Measurements from ENCODE around the gene FBXW8.

The FBXW8 gene

DNA sequence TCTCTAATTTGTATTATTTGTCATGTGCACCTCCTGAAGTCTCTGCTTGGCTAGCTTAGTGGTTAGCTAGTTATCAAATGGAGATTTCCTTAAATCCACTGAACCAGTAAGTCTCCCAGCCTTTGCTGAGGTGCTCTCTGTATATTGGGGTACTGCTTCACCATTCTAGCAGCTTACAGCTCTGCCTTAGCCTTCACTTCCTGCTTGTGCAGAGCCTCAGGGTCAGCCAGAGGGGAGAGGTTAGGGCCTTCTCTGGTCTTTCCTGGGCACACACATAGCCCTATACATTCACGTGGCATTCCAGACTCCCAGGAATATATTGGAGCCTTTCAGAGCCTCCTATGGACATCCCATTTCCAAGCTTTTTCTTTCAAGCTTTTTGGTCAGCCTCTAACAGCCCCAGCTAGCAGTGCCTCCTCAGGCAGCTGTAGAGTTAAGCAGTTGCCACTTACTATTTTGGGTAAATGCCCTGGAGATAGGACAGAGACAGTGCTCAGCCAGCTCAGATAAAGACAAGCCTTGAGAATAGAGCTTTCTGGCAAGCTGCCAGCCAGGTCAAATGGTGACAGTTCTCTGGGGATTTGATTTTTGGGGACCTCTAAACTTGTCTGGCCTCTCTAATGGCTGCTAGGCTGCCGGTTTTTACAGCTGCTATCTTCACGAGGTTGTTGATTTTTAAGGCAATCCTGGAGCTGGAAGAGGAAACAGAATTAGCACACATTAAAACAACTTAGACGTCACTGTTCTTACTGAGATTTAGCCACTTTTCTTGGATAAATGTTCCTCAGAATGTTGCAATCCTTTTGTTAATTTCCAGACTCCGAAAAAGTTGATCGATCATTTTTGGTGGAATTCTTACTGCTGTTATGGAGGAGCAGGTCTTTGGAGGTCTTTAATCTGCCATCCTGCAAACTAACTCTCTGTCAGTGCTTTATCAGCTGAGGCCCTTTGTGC lies 32.9 kb downstream of the FBXW8 start:
- peaks cover 5% of the 10 kb centered on the region for H3K36me3 ChIP-seq (ENCODE audit: insufficient read depth, low read length)
- H3K4me1 ChIP-seq (ENCODE audit: insufficient read depth, low read length), result no peaks in the 10 kb centered on the region
- peaks cover 5% of the 10 kb centered on the region for H3K9me3 ChIP-seq (ENCODE audit: control insufficient read depth, insufficient read depth, low read length)
- H3K9ac ChIP-seq (ENCODE audit: low read depth, low read length), result no peak overlapping the region

DNA sequence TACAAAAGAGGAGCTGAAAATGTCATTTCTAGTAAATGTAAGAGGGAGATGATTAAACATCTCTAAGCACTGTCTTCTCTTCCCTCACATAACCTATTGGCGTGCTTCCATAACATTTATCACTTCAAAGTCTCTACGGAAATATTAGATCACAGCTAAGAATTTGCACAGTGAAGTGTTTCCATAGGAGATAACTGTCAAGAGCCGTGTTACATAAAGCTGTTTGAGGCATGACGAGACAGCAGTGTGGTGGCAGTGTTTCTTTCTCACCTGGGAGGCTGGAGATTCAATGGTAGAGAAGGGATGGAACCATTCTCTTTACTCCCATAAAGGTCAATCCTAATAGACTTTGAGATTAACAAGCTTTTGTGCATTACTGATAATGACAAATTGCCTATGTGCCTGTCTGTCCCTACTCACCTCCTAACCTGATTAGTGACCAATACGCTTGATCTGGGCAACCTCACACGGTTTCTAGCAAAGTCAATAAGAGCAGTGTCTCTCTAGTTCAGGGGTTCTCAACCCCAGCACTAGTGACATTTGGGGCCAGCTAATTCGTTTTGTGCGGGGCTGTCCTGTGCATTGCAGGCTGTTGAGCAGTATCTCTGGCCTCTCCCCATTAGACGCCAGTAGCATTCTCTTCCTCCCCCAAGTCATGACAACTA lies 35.3 kb downstream of the FBXW8 start:
- peaks cover 8% of the 10 kb centered on the region for H3K36me3 ChIP-seq (ENCODE audit: insufficient read depth, low read length)
- H3K4me1 ChIP-seq (ENCODE audit: insufficient read depth, low read length), result no peaks in the 10 kb centered on the region
- peaks cover 5% of the 10 kb centered on the region for H3K9me3 ChIP-seq (ENCODE audit: control insufficient read depth, insufficient read depth, low read length)
- H3K9ac ChIP-seq (ENCODE audit: low read depth, low read length), result no peak overlapping the region

DNA sequence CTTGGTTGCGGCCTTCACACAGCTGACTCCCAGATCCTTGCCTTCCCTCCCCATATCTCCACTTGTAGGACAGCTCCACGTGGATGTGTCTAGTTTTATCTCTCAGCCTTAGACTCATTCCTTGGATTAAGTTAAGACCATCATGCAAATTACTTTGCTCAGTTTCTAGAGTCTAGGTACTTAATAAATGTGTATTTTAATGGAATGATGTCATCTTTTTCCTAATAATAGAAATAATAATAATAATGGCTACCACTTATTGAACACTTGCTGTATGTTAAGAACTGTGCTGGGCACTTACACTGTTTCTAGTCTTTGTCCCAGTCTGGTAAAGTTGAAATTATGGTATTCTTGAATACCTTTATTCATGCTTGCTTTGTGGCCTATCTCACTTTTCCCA lies 37.5 kb downstream of the FBXW8 start:
- no peak overlapping the region for H3K9ac ChIP-seq (ENCODE audit: low read depth, low read length)
- H3K4me1 ChIP-seq (ENCODE audit: insufficient read depth, low read length), result no peaks in the 10 kb centered on the region
- peaks cover 8% of the 10 kb centered on the region for H3K36me3 ChIP-seq (ENCODE audit: insufficient read depth, low read length)
- peaks cover 4% of the 10 kb centered on the region for H3K9me3 ChIP-seq (ENCODE audit: control insufficient read depth, insufficient read depth, low read length)

DNA sequence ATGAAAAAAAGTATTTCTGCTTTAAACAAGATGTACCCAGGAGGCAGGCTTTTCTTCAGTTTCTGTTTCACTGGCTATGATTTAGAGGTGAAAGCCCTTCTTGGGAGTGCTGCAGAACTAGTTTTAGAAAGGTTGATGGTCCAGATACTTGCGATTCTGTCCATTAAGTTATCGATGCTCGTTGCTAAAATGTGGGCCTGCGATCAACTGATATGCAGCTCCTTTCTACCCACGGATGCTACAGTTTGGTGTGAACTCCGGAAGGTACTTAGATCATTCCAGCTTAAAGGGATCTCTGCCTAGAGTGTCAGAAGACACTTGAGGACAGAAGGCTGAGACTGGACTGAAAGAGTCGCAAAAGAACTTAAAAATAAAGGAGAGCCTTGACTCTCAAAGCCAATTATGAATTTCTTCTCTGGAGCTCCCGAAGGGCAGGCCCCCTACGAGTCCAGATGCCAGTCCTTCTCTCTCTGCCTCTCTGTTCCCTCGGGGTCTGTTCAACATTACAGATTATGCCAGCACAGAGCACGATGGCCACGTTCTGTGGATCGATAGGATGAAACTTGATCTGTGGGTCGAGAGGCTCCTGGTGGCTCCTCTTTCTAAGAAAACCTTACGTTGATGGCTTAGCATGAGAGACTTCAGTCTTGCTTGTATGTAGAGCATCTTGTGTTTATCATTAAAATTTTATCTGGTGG lies 40.0 kb downstream of the FBXW8 start:
- Histone ChIP-seq H3K9ac (ENCODE audit: low read depth, low read length) (no peak overlapping the region), H3K4me1 (ENCODE audit: insufficient read depth, low read length) (no peaks in the 10 kb centered on the region), H3K36me3 (ENCODE audit: insufficient read depth, low read length) (peaks cover 3% of the 10 kb centered on the region; the same call in 1 of the 2 replicates), H3K9me3 (ENCODE audit: control insufficient read depth, insufficient read depth, low read length) (no peaks in the 10 kb centered on the region)

DNA sequence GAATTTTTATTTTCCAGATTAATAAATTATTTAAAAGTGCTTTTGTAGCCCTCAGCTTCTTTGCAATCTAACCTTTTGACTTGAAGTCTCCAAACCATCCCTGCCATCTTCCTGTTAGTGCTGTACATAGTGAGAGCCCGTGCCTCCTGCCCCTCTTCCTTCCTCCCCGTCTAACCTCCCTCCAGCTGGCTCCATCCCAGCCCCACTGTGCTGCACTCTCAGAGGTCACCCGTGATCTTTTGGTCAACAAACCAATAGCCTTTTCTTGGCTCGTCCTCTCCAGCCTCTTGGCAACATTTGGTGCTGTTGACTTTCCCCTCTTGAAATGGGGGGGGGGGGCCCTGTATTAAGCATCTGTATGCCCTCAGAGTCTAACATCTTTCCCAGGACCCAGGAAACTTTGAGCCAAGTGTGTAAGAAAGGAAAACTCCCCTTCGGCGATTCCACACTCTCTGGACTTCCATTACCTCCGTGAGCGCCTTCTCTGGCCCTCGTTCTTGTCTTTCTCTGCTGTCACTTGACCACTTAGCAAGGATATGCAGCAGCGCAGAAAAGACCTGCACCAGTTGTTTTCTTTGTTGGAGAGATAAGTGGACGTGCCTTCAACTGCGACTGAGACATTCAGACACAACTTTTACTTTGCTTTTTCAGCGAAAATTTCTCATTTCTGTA lies 44.1 kb downstream of the FBXW8 start:
- no peaks in the 10 kb centered on the region for H3K36me3 ChIP-seq (ENCODE audit: insufficient read depth, low read length)

GRCh38 chr12:116955382-116956021 lies 44.8 kb downstream of the FBXW8 start:
- no peaks in the 10 kb centered on the region for H3K4me1 ChIP-seq (ENCODE audit: insufficient read depth, low read length)
- no peaks in the 10 kb centered on the region for H3K9me3 ChIP-seq (ENCODE audit: control insufficient read depth, insufficient read depth, low read length)
- no peaks in the 10 kb centered on the region for H3K36me3 ChIP-seq (ENCODE audit: insufficient read depth, low read length)
- no peak overlapping the region for H3K9ac ChIP-seq (ENCODE audit: low read depth, low read length)

More for the DNA sequence above, 44.1 kb downstream of the FBXW8 start:
- no peaks in the 10 kb centered on the region for H3K4me1 ChIP-seq (ENCODE audit: insufficient read depth, low read length)
- H3K9ac ChIP-seq (ENCODE audit: low read depth, low read length), result no peak overlapping the region
- H3K9me3 ChIP-seq (ENCODE audit: control insufficient read depth, insufficient read depth, low read length), result no peaks in the 10 kb centered on the region

GRCh38 chr12:116958402-116959197 lies 47.9 kb downstream of the FBXW8 start:
- Histone ChIP-seq H3K36me3 (ENCODE audit: insufficient read depth, low read length) (no peaks in the 10 kb centered on the region), H3K9ac (ENCODE audit: low read depth, low read length) (no peak overlapping the region), H3K9me3 (ENCODE audit: control insufficient read depth, insufficient read depth, low read length) (no peaks in the 10 kb centered on the region), H3K4me1 (ENCODE audit: insufficient read depth, low read length) (no peaks in the 10 kb centered on the region)

- no peak overlapping the region for H3K9ac ChIP-seq (ENCODE audit: low read depth, low read length)
Observed at GRCh38 chr12:116959198-116959460, 48.4 kb downstream of the FBXW8 start.

GRCh38 chr12:116959845-116960514 lies 49.2 kb downstream of the FBXW8 start:
- Histone ChIP-seq H3K9ac (ENCODE audit: low read depth, low read length) (no peak overlapping the region), H3K4me1 (ENCODE audit: insufficient read depth, low read length) (no peaks in the 10 kb centered on the region), H3K9me3 (ENCODE audit: control insufficient read depth, insufficient read depth, low read length) (no peaks in the 10 kb centered on the region), H3K36me3 (ENCODE audit: insufficient read depth, low read length) (no peaks in the 10 kb centered on the region)

More at GRCh38 chr12:116959198-116959460, 48.4 kb downstream of the FBXW8 start:
- no peaks in the 10 kb centered on the region for H3K4me1 ChIP-seq (ENCODE audit: insufficient read depth, low read length)
- H3K9me3 ChIP-seq (ENCODE audit: control insufficient read depth, insufficient read depth, low read length), result no peaks in the 10 kb centered on the region
- no peaks in the 10 kb centered on the region for H3K36me3 ChIP-seq (ENCODE audit: insufficient read depth, low read length)

DNA sequence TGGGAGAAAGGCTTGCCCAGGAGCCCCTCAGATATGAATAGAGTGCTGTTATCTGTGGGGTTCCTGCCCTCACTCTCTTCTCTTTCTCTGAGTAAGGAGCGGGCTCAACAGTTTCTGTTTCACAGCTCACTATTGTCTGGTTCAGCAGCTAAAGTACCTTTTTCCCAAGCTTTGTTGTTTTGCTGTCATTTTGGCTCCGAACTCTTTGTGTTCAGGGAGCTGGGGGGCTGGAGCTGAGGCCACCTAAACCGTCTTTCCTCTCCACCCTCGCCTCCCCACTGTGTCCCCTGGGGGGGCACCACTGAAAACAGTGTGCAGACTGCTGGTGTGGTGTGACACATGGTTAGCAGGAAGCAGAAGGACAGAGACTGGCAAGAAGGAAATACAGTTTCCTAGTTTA lies 51.4 kb downstream of the FBXW8 start:
- Histone ChIP-seq H3K9ac (ENCODE audit: low read depth, low read length) (no peak overlapping the region), H3K4me1 (ENCODE audit: insufficient read depth, low read length) (no peaks in the 10 kb centered on the region), H3K9me3 (ENCODE audit: control insufficient read depth, insufficient read depth, low read length) (no peaks in the 10 kb centered on the region), H3K36me3 (ENCODE audit: insufficient read depth, low read length) (no peaks in the 10 kb centered on the region)

DNA sequence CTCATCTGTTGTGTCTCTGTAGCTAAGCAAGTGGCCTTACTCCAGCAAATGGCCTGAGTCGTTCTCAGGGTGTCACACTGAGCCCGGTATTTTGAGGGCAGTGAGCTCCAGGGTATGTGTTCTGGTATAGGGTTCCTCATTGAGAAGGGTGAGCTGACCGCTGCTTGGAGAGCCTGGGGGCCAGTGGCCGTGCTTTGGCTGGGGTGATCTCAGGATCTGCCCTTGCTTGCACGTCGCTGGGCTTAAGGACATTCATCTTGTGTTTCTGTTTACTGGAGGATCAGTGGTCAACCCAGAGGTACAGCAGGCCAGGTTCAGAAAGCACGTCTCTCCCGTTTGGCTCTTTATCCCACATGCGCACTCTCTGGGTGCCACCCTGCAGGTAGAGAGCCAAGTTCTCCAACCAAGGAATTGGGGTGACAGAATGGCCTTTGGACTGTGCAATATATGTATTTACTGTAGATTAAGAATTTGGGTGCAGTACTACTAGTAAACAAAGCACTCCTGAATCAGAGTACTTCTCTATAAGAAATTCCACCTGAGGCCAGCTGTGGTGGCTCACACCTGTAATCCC lies 52.1 kb downstream of the FBXW8 start:
- H3K9me3 ChIP-seq (ENCODE audit: control insufficient read depth, insufficient read depth, low read length), result no peaks in the 10 kb centered on the region
- no peaks in the 10 kb centered on the region for H3K4me1 ChIP-seq (ENCODE audit: insufficient read depth, low read length)
- H3K9ac ChIP-seq (ENCODE audit: low read depth, low read length), result no peak overlapping the region

GRCh38 chr12:116964054-116965050 lies 53.6 kb downstream of the FBXW8 start:
- H3K9ac ChIP-seq (ENCODE audit: low read depth, low read length), result no peak overlapping the region
- H3K4me1 ChIP-seq (ENCODE audit: insufficient read depth, low read length), result no peaks in the 10 kb centered on the region
- no peaks in the 10 kb centered on the region for H3K9me3 ChIP-seq (ENCODE audit: control insufficient read depth, insufficient read depth, low read length)
- H3K36me3 ChIP-seq (ENCODE audit: insufficient read depth, low read length), result no peaks in the 10 kb centered on the region

More for the DNA sequence above, 52.1 kb downstream of the FBXW8 start:
- no peaks in the 10 kb centered on the region for H3K36me3 ChIP-seq (ENCODE audit: insufficient read depth, low read length)

Measured in ES-I3 (cell line).